Thoracic aorta endothelial cell (primary cell): ENCODE measurements around the gene ZNF230. TPM values are rescaled to one million over a fixed set of nuclear protein-coding genes. Genes with fewer than 3 reads are reported as not detected.

Experiments used
- small RNA-seq: library from RNA; depleted of rRNA; stranded (forward); fragments of <200 nt; gene quantifications from one replicate; pipeline ENCODE3, GENCODE V24; 2012
- total RNA-seq: library from RNA; depleted of rRNA; stranded (reverse); fragments of >200 nt; gene quantifications from 2 replicates; pipeline ENCODE4 v1.2.3, GENCODE V29; 2012

The ZNF230 gene
- total RNA-seq, result 3.4 and 4.7 TPM in 2 replicates

DNA sequence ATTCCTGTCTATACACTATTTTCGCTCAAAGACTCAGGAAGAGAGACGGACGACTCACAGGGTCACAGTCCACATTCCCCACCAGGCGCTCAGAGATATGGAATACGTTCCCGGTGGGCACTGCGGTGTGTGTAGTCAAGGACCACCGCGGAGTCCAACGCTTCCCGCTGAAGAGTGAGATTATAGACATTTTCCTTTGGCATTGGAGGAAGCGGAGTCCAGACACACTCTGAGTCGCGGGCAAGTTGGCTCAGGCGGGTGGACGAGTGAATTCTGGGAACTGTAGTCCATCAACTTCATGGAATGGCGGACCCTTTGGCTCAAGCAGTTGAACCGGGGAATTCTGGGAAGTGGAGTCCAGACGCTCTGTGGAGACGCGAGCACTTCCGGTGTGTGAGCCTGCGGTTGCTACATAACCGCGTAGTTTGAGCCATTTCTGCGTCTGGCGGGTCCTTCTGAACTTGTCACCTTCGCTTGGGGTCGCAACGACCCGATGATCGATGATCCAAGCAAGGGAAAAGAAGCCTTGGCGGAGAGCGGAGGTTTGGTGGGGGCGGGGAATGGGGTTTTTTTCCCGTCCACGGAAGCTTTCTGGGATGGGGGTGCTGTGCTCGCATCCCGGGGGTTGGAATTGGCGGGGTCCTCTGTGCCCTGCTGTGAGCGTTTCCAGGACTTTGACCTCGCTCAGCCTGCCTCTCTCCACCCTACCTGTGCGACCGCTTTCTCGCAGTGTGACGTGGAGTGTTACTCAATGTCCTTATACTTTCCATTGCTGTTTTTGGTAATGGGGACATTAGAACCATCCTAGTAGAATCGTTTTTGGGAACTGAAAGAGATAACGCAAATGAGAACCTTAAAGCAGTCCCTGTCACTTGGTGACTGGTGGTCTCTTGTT lies at the start of gene ZNF230:
ZNF230 (plus strand) TSS at position 392 of the 895 bp plus-strand sequence. CDS start 4,122 bp downstream, outside the sequence.

DNA sequence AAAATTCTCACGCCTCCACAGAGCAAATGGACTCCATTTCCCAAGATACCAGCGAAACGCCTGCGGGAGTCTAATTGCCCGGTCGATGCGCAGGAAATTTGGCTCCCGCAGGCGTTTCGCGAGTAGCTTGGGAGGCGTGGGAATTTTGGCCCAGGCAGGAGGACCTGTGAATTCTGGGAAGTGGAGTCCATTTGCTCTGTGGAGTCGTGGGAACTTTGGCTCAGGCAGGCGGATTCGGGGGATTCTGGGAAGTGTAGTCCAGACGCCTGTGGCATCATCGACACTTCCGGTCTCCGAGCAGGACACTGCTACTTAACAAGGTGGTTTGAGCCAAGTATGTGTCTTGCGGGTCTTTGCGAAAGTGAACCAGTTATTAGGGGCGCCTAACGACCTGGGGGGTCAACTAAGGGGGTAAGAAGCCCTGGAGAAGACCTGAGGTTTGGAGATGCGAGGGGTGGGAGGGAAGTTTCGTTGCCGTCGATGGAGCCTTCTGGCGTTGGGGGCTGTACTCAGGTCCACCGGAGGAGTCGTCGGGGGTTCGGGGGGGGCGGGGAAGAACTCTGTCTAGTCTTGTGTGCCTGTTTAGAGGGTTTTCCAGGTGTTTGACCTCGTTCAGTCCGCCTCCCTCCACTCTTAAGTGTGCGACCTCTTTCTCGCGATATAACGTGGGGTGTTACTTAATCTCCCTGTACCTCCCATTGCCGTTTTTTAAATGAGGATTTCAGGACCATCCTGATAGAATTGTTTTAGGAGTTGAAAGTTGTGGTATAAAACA lies 18.7 kb upstream of the ZNF230 start, which contains the start of gene ZNF155:
ZNF155 (plus strand) TSS at position 277 of the 775 bp plus-strand sequence. CDS start 4,356 bp downstream, outside the sequence.

GRCh38 chr19:44025217-44025936 lies 22.6 kb downstream of the ZNF230 start, which contains the start of gene ZNF222:
Gene ZNF222 (plus strand): TSS chr19:44025379. CDS start chr19:44025437, 58 bp downstream.

GRCh38 chr19:44051650-44052402 lies 49.1 kb downstream of the ZNF230 start, which contains the start of gene ZNF223:
Gene ZNF223 (plus strand): TSS chr19:44052036. CDS start chr19:44055177, 3,141 bp downstream.

Small RNA genes within 50 kb of the gene (small RNA-seq; reads per million reads assigned to genes)
- gene AC006213.5, result not detected

Other genes starting within 250 kb of the ZNF230 start
- gene SMG9, start 248.0 kb upstream of the ZNF230 start, total RNA-seq, result 15.7 and 20.4 TPM in 2 replicates
- gene KCNN4, start 222.0 kb upstream of the ZNF230 start, total RNA-seq, result 0.53 and 1.3 TPM in 2 replicates
- 0.13 and 0.29 TPM in 2 replicates for gene LYPD5, start 200.5 kb upstream of the ZNF230 start, total RNA-seq
- 9.2 and 9.8 TPM in 2 replicates for gene ZNF283, start 175.6 kb upstream of the ZNF230 start, total RNA-seq
- gene ZNF404, start 119.0 kb upstream of the ZNF230 start, total RNA-seq, result 1.0 and 1.3 TPM in 2 replicates
- gene ZNF45, start 67.7 kb upstream of the ZNF230 start, total RNA-seq, result 14.4 and 16.2 TPM in 2 replicates
- 5.2 TPM in 2 replicates for gene ZNF221, start 51.7 kb upstream of the ZNF230 start, total RNA-seq
- gene ZNF155, start 18.8 kb upstream of the ZNF230 start, total RNA-seq, result 6.7 and 7.2 TPM in 2 replicates
- 2.7 and 4.1 TPM in 2 replicates for gene ZNF222, start 22.4 kb downstream of the ZNF230 start, total RNA-seq
- gene ZNF223, start 49.1 kb downstream of the ZNF230 start, total RNA-seq, result 5.6 and 6.3 TPM in 2 replicates
- gene ZNF284, start 69.2 kb downstream of the ZNF230 start, total RNA-seq, result 2.9 and 3.3 TPM in 2 replicates
- 23.9 and 25.0 TPM in 2 replicates for gene ZNF224, start 91.4 kb downstream of the ZNF230 start, total RNA-seq
- gene ZNF225, start 110.4 kb downstream of the ZNF230 start, total RNA-seq, result 5.1 and 5.9 TPM in 2 replicates
- gene ZNF234, start 138.6 kb downstream of the ZNF230 start, total RNA-seq, result 8.5 TPM in 2 replicates
- 14.0 and 16.6 TPM in 2 replicates for gene ZNF226, start 162.1 kb downstream of the ZNF230 start, total RNA-seq
- gene ZNF227, start 209.6 kb downstream of the ZNF230 start, total RNA-seq, result 17.5 and 20.9 TPM in 2 replicates